ENCODE measurements around the gene MYOZ1.
"Not testable (repeated sequence)": the region's sequence is repeated elsewhere in the genome, so short reads cannot be mapped to it uniquely, and the experiment has no call there.

MYOZ1 gene

DNA sequence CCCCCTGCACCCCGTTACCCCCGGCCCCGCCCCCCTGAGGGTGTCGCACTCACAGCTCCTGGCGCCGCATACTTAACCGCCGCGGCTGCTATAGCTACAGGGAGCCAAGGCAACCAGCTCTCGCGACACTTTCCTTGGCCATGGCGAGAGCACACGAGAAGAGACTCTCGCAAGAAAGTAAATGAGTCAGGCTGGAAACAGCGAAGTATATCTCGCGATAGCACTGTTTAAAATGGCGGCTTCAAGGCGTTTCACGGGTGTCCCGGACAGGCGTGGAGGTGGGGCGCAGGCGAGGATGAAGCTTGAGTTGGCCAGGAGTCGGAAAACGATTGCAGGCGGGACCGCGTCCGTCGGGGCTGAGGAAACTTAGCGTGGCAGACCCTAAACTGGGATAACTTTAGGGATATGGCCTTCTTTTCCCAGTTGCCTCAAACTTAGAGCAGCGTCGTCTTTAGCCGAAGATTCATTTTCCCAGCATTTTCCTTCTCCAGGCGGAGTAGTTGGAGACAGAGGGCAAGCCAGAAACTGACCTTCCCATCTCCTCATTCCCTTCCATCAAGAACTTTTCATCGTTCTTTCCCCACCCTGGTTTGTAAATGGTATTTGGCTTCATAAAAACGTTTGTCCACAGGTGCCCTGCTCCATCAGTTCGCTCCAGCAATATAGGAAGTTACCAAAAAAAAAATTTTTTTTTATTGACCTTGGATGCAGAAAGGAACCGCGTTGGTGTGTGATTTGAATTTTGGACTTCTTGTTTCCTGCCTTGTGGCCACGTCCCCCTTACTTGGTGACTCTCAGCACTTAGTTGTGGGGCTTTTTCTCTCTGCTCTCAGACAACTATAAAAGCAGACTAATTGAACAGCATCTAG lies 15.2 kb downstream of the MYOZ1 start:
- TF ChIP-seq, protein P1, sequence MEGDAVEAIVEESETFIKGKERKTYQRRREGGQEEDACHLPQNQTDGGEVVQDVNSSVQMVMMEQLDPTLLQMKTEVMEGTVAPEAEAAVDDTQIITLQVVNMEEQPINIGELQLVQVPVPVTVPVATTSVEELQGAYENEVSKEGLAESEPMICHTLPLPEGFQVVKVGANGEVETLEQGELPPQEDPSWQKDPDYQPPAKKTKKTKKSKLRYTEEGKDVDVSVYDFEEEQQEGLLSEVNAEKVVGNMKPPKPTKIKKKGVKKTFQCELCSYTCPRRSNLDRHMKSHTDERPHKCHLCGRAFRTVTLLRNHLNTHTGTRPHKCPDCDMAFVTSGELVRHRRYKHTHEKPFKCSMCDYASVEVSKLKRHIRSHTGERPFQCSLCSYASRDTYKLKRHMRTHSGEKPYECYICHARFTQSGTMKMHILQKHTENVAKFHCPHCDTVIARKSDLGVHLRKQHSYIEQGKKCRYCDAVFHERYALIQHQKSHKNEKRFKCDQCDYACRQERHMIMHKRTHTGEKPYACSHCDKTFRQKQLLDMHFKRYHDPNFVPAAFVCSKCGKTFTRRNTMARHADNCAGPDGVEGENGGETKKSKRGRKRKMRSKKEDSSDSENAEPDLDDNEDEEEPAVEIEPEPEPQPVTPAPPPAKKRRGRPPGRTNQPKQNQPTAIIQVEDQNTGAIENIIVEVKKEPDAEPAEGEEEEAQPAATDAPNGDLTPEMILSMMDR (IDR thresholded peaks at IDR 0.05): no peak
- H3K27ac ChIP-seq: peak overlapping the region; percentile 79 to 85

GRCh38 chr10:73625004-73625883 lies 16.0 kb downstream of the MYOZ1 start:
- TF ChIP-seq, protein P1 (IDR thresholded peaks at IDR 0.05): no peak
- Histone ChIP-seq H3K27ac (peak overlapping the region; percentile 58 to 85), H3K4me3 (peak overlapping the region; percentile 86)
- no peak for DNase-seq (ENCODE audit: low spot score)

More for the DNA sequence above, 15.2 kb downstream of the MYOZ1 start:
- DNase-seq (ENCODE audit: low spot score): peak; percentile 96
- peak overlapping the region; percentile 86 for H3K4me3 ChIP-seq

DNA sequence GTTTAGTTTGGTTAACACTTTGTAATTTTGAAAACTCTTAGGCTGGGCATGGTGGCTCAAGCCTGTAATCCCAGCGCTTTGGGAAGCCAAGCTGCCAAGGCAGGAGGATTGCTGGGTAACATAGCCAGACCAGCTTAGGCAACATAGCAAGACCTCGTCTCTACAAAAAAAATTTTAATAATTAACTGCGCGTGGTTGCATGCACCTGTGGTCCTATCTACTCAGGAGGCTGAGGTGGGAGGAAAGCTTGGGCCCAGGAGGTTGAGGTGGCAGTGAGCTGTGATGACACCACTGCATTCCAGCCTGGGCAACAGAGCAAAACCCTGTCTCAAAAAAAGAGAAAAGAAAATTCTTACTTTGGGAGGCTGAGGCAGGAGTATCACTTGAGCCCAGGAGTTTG lies 18.2 kb downstream of the MYOZ1 start:
- DNase-seq (ENCODE audit: low spot score): no peak
- H3K27ac ChIP-seq: no peak overlapping the region
- H3K4me3 ChIP-seq: no peak overlapping the region
- TF ChIP-seq, protein P1 (IDR thresholded peaks at IDR 0.05): no peak

DNA sequence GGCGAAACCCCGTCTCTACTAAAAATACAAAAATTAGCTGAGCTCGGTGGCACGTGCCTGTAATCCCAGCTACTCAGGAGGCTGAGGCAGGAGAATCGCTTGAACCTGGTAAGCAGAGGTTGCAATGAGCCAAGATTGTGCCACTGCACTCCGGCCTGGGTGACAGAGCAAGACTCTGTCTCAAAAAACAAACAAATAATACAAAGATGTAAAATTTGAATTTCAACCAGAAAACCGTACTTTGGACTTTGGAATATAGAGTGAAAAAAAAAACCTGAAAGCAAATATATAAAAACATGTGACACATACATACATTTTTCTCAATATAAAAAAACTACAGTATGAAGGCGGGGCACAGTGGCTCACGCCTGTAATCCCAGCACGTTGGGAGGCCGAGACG lies 20.3 kb downstream of the MYOZ1 start:
- not testable (repeated sequence) for H3K4me3 ChIP-seq; DNase-seq (ENCODE audit: low spot score); H3K27ac ChIP-seq

GRCh38 chr10:73617143-73617542 lies 24.1 kb downstream of the MYOZ1 start:
- DNase-seq (ENCODE audit: low spot score); H3K4me3 ChIP-seq; H3K27ac ChIP-seq: not testable (repeated sequence)

GRCh38 chr10:73614720-73615119 lies 26.6 kb downstream of the MYOZ1 start:
- TF ChIP-seq, protein P1 (IDR thresholded peaks at IDR 0.05): no peak
- no peak for DNase-seq (ENCODE audit: low spot score)
- no peak overlapping the region for H3K4me3 ChIP-seq
- no peak overlapping the region for H3K27ac ChIP-seq

DNA sequence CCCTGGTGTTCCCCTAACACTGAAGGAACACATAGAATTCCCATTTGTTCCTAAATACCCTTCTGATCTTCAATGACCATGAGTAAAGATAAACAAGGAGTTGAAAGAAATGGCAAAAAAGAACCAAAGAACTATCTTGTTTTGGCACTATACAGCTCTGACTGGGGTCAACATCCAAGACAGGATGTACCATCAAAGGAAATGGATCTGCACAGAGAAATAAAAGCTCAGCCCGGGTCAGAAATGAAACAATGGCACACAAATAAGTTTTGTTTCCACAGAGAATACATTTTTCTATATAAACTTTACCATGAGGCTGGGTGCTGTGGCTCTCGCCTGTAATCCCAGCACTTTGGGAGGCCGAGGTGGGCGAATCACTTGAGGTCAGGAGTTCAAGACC lies 32.2 kb downstream of the MYOZ1 start:
- Histone ChIP-seq H3K4me3 (no peak overlapping the region), H3K27ac (no peak overlapping the region)
- DNase-seq (ENCODE audit: low spot score): no peak
- TF ChIP-seq, protein P1 (IDR thresholded peaks at IDR 0.05): no peak

Data from coronary artery (tissue), 2 donors.